Esophagus muscularis mucosa (tissue), 4 donors: ENCODE data around the gene PTPRU.

Experiments used
- EP300 ChIP-seq: sonication (generic); formaldehyde crosslinking; IDR thresholded peaks from one replicate; pipeline ENCODE4 v1.6.1; 2017; ENCODE audit warnings: antibody characterized with exemption
- POLR2AphosphoS5 ChIP-seq, 2 donors: sonication (generic); formaldehyde crosslinking; IDR thresholded peaks; one replicate each; pipeline ENCODE4 v1.6.1; 2017; ENCODE audit warnings: antibody characterized with exemption in 2 of 2
- TF ChIP-seq, protein P1 (sequence below), 3 experiments: fragments of 200-600 bp in 2 of 3; fragments of 450-650 bp in 1 of 3; sonication (generic) in 2 of 3; IDR thresholded peaks; one replicate each; pipeline ENCODE4 v1.5.1; 2017 to 2019; ENCODE audit warnings: antibody characterized with exemption in 3 of 3, mild to moderate bottlenecking in 2 of 3, moderate library complexity in 1 of 3

DNA sequence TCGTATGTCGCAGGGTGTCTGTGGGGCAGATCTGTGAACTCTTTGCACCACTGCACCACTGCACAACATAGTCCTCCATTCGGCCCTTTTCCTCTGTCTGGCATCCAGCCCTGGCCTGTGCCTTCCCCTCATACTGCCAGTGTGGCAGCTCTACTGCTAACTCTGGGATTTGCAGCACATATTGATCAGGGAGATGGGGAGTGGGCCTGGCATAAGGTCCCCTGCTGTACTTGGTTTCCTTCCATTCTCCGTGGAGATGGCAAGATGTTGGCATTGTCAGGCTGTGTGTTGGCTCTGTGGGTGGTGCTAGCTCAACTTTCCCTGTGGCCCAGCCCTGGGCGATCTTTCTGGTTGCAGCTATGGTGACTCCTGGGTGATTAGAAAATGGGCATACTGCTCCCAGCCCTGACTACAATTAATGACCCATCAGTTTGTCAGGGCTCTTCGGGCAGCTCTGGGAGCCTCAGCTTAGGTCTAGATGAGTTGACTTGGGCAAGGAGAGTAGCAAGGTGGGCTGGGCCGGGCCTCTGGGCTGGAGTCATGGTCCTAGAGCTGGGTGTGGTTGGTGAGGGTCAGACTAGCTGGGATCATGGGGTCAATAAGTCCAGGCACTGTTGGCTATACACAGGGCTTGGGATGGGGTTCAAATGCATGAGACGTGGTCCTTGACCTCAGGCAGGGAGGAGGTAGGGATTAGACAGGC lies 11.4 kb downstream of the PTPRU start:
- TF ChIP-seq, protein P1, sequence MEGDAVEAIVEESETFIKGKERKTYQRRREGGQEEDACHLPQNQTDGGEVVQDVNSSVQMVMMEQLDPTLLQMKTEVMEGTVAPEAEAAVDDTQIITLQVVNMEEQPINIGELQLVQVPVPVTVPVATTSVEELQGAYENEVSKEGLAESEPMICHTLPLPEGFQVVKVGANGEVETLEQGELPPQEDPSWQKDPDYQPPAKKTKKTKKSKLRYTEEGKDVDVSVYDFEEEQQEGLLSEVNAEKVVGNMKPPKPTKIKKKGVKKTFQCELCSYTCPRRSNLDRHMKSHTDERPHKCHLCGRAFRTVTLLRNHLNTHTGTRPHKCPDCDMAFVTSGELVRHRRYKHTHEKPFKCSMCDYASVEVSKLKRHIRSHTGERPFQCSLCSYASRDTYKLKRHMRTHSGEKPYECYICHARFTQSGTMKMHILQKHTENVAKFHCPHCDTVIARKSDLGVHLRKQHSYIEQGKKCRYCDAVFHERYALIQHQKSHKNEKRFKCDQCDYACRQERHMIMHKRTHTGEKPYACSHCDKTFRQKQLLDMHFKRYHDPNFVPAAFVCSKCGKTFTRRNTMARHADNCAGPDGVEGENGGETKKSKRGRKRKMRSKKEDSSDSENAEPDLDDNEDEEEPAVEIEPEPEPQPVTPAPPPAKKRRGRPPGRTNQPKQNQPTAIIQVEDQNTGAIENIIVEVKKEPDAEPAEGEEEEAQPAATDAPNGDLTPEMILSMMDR (IDR thresholded peaks at IDR 0.05), result no peak
- no peak for TF ChIP-seq EP300
- no peak for TF ChIP-seq POLR2AphosphoS5 (IDR thresholded peaks at IDR 0.05)
